HS-5 (cell line): ENCODE measurements around the gene PAK2.
"Not testable (repeated sequence)": the region's sequence is repeated elsewhere in the genome, so short reads cannot be mapped to it uniquely, and the experiment has no call there.

Source experiments
- DNase-seq: peaks from one replicate; pipeline ENCODE4 v3.0.0-alpha.2; 2012; ENCODE audit warnings: low read depth

The PAK2 gene

GRCh38 chr3:196844235-196845219 lies 104.9 kb downstream of the PAK2 start:
- DNase-seq, result not testable (repeated sequence)

- not testable (repeated sequence) for DNase-seq
Measured at GRCh38 chr3:196848375-196848774, 108.7 kb downstream of the PAK2 start.

- DNase-seq, result no peak
Measured at GRCh38 chr3:196849180-196849741, 109.6 kb downstream of the PAK2 start.

GRCh38 chr3:196863000-196863399 lies 123.3 kb downstream of the PAK2 start:
- not testable (repeated sequence) for DNase-seq

- no peak for DNase-seq
Measured at GRCh38 chr3:196867155-196867506, 127.5 kb downstream of the PAK2 start.

GRCh38 chr3:196867507-196868296 lies 128.0 kb downstream of the PAK2 start, which contains the start of gene SENP5:
TSS of gene SENP5 (plus strand) at chr3:196867920. CDS start at chr3:196885182, 17,262 bp downstream.
- DNase-seq, result peak; percentile 49

GRCh38 chr3:196868297-196868661 lies 128.6 kb downstream of the PAK2 start:
- DNase-seq, result no peak

- DNase-seq, result no peak
Measured at GRCh38 chr3:196872316-196872715, 132.7 kb downstream of the PAK2 start.

- not testable (repeated sequence) for DNase-seq
Measured at GRCh38 chr3:196874511-196875094, 134.9 kb downstream of the PAK2 start.

GRCh38 chr3:196875258-196875657 lies 135.6 kb downstream of the PAK2 start:
- DNase-seq, result no peak
